SIG-M5 (cell line): ENCODE data around the gene MBNL1.
"Not testable (repeated sequence)": the region's sequence is repeated elsewhere in the genome, so short reads cannot be mapped to it uniquely, and the experiment has no call there.

Experiments
- DNase-seq: peaks from one replicate; lab custom pipeline; 2025; lab: John Stamatoyannopoulos, UW

MBNL1 gene

DNA sequence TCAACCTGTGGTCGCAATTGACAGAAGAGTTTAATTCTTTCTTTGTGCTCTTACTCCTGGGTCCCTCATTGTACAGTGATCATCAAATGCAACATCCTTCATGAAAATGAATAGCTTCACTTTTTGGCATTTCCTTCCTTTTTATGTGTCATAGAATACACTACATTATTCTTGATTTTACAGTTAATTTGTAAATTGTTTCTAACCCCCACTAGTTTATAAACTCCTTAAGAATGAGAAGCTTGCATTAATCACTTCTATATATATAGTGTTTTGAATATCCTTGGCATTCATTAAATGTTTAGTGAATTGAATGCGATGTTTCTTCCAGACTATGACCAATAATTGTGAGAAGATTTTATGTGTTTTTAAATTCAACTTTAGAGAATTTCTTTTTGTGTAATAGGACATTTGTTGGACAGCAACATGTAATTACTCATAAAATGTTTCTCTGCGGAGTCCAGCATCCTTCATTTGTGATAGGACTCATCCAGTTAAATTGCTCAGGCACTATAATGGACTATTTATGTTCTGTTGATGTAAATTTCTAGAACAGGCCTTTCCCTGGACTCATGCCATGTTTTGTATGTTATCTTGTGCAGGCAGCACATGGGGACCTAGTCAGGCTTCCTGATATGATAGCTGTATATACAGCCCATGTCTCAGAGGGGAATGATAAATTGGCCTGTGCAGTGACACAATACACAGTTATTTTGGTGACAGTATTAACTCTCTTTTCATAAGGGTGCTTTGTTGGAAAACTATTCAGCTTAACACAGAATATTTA lies 51.3 kb downstream of the MBNL1 start:
- DNase-seq: no peak

DNA sequence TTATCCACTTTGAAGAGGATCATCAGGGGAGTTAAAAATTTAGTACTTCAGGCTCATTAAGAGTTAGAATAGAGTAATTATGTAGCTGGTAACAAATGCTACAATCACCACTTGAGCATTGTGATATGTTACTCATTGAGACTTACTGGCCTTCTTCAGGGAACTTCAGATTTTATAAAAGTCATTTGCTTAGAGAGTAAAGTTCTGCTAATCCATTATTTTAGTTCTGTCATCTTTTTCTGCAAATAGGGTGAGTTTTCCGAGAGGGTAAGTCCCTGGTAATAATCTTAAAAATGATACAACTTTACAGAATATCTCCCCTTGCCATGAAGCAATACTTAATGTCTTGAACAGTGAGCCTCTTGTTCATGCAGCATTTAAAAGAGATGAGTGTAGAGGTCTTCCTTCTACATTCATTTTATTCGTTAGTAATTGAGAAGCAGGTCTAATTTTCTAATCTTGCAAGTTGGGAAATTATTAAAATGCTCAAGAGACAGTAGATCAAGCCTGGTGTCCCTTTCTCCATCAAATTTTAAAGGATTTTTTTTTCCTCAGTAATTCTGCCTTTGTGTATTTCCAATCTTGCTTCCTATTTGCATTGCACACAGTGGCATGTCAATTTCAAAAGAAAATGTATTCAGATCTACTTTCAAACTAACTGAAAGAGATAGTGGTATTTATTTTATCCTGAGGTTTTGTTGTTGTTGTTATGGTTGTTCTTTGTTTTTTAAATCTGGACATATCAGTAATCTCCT lies 52.6 kb downstream of the MBNL1 start:
- DNase-seq: no peak

DNA sequence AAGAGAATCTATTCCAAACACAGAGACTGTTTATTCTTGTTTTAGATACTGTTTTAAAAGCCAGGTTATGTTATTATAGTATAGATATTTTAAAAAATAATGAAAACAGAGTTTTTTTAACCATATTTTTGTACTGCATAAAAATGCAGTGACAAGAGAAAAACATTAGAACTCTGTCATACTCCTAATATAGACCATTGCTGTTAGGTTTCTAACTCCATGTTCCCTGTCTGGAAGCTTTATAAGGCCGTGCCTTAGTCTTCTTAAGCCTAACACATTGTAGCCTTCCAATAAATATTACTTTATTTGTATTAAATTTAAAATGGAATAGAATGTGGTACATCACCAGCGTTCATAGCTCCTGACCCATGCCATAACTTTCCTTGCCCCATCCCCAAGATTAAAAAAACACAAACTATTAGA lies 53.2 kb downstream of the MBNL1 start:
- DNase-seq: no peak

DNA sequence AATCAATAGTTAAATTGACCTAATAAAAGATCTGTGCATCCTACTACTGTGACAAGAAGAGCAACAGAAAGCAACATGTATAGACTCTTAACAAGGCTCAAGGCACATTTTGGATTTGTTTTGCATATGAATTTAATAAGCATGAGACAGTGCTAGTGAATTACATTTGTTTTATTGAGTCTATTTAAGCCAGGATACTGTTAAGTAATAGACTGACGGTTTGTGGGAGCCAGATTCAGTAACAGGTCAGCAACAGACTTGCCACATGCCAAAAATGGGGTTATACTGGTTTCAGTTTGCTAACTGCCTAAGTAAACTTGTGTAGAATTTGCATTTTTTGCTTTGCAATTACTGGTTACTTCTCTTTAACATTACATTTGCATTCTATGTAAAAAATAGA lies 54.0 kb downstream of the MBNL1 start:
- DNase-seq: no peak

DNA sequence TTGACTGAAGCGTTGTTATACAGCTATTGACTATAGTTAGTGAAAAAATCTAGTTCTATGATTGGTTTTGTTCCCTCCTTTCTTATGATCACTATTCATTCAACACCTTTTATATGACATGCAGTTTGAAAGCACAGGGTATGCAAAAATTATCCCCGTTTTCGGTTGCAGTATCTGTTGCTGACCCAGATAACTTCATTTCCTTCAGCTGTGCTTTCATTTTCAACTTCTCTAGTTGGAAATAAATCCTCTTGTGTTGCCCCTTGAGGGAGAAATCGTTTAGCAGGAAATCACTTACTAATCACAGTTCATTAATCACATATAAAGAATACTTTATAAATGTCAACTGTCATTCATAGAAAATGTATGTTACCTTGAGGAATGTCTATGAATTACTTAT lies 55.1 kb downstream of the MBNL1 start:
- DNase-seq: no peak

DNA sequence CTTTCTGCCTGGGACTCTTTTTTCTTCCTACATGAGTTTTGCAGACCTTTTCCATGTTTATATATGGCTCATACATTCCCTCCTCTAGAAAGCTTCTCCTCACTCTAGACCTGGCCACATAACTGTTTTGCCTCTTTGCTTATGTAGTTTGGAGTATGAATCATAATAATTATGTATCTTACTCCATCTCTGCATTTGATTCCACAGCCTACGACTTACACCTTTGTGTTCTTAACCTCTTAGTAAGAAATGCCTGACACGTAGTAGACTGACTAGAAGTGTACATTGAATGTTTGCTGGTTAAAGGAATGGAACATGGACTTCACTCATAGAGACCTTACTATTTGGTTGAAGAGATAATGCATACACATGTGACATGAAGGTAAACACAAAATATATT lies 56.4 kb downstream of the MBNL1 start:
- no peak for DNase-seq

DNA sequence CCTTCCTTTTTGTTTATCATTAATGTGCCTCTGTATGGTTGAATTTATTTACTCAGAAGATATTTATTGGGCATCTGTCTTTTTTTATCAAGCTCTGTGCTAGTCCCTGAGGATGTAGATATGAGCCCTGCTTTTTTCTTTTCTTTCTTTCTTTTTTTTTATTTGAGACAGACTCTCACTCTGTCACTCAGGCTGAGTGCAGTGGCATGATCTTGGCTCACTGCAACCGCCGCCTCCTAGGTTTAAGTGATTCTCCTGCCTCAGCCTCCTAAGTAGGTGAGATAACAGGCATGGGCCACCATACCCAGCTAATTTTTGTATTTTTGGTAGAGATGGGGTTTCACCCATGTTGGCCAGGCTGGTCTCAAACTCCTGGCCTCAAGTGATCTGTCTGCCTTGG lies 58.5 kb downstream of the MBNL1 start:
- no peak for DNase-seq

DNA sequence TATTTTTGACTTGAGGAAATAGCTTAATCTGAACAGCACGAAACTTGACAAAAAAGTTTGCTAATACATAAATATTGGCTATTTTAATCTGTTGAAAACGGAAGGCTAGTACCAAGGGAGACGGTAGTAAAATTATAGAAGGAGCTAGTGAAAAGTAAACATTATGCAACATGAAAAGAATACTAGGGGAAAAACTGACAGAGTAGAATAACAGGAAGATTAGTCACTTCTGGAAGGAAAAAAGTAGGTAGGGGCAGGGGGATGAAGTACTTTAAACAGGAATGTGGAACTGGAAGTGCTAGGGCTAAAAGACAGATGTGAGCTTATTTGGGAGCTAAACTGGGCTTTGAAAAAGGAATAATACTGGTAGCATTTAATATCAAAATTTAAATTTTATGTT lies 60.1 kb downstream of the MBNL1 start:
- peak; percentile 54 for DNase-seq

DNA sequence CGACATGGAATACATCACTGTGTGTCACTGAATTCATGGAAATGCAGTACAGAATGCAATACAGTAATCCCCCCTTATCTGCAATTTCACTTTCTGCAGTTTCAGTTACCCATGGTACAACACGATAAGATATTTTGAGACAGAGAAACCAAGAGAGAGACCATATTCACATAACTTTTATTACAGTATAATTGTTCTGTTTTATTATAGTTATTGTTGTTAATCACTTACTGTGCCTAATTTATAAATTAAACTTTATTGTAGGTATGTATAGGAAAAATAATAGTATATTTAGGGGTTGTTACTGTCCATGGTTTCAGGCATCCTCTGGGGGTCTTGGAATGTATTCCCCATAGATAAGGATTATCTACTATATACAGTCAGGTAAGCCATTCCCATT lies 61.8 kb downstream of the MBNL1 start:
- no peak for DNase-seq

DNA sequence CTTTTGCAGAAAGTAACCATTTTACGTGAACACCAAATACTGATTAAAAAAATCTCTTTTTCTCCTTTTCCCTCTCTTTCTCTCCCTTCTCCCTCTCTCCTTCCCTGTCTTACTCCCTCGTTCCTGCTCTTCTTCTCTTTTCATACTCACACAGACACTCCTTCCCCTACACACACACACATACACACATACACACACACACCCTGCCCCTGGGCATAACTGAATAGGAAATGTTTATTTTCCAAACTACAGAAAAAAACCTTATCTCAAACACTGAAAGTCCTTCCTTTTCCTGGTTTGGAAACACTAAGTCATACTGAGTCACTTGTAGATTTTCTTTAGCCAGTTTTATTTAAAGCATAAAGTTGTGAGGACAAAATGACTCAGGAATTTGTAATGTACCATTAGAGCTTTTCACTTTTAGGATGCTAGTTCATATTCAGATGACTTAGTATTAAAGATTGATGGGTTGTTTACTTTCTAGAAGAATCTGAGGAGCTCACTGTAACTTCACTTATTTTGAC lies 62.4 kb downstream of the MBNL1 start:
- no peak for DNase-seq

DNA sequence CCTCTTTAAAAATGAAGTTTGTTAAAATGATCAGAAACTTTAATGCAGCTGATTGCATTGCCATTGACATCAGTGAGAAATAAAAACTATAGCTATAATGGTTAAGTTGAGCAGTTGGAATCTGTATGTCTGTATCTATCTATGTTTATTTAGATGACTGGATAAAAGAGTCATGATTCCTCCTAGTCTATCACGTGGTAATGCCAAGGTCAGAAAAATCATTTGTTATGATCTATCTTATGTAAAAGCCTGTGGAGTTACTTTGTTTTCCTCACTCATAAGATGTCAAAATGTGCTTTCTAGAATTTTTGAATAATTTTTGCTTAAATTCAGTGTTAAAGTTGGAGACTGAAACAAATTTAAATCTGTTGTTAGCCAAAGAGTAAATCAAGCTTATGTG lies 63.3 kb downstream of the MBNL1 start:
- DNase-seq: no peak

DNA sequence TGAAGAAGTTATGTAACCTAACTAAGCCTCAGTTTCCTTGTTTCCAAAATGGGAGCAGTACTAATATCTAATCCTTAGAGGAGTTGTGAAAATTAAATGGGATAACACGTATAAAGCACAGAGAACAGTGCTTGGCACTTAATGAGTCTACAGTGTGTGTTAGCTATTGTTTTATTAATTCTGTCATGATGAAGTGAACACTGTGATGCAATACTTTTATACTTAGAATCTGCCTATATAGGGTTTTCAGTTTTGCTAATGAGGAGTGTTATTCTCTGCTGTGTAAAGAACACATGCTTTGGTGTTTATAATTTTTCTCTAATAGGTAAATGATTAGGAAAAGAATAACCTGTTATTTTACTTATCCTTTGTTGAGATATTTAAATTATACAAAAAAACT lies 65.2 kb downstream of the MBNL1 start:
- DNase-seq: no peak

DNA sequence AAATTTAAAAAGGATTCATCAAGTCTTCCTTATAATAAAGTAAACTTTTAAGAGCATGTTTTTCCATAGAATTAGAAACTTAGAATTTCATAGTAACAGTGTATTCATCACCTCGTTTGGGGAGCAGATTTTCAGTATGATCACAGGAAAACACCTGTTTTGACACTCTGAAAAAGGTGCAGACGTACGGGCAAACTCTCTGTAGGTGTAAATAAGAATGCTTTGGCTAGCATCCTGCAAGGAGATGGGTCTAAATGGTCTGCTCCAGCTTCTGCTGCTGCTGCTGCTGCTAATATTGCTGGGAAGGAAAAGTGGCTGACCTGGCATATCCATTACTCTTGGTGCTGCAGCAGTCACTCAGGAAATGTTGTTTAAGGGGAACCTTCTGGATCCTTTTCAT lies 66.0 kb downstream of the MBNL1 start:
- DNase-seq: no peak

DNA sequence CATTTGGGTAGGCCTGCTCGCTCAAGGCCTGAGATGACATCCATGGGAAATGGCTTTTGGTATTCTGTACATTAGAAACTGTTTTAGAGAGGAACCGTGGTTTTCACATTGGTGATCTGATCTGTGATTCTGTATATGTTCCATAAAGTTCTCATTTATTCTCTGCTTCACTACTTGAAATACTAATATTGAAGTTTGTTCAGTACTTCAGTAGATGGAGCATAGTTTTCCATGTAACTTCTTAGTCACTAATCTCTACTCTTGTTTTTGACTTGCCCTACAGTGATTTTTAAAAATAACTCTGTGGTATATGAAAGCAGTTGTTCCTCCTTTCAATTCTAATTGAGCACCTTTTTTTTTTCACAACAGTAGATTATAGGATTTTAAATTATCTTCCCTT lies 66.5 kb downstream of the MBNL1 start:
- DNase-seq: no peak

DNA sequence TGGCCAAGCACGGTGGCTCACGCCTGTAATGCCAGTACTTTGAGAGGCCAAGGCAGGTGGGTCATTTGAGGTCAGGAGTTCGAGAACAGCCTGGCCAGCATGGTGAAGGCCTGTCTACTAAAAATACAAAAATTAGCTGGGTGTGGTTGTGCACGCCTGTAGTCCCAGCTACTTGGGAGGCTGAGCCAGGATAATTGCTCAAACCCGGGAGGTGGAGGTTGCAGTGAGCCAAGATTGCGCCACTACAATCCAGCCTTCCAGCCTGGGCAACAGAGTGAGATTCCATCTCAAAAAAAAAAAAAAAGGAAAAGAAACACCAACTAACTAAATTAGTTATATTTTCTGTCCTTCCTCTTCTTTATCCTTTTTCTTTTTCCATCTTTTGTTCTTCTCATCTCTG lies 68.6 kb downstream of the MBNL1 start:
- DNase-seq: not testable (repeated sequence)

DNA sequence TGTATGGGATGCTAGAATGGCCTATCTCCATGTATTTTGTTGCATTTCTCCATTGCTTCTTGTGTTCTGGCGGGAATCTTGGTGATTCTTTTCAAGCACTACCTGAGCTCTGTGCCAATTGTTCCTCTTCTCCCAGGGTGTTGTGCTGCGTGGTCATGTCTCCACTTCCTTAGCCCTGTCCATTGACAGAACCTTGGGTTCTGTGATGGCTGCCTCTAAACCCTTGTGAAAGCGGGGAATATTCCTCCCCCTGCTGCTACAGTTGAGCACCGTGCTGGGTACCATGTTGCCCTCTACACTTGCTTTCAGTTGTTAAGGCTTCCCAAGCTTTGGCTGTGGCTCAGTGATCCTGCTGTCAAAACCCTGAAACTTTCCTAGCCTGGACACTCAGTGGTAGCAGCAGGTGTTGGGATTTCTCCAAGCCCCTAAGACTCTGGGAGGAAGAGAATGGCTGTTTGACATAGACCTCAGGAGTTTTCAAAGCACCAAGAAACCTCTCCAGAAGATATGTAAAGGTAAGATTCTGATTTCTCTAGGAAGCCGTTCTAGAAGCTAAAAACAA lies 69.5 kb downstream of the MBNL1 start:
- DNase-seq: no peak

DNA sequence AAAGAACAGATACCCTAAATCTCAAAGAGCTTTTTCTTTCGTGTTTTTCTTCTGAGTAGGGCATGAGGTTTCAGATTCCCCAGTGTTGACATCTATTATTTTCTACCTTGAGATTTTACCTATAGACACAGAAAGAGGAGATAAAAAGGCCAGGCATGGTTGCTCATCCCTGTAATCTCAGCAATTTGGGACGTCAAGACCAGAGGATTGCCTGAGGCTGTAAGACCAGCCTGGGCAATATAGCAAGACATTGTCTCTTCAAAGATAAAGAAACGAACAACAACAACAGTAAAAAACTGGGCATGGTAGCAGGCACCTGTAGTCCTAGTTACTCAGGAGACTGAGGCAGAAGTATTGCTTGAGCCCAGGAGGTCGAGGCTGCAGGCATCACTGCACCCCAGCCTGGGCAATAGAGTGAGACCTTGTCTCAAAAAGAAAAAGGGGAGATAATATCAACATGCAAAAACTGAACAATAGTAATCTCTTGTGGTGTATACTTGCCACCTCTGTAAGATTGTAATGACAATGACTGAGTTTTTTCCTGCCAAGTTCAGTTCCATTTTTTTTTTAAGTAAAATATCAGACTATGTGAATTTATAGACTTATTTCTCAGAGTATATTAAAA lies 71.3 kb downstream of the MBNL1 start:
- no peak for DNase-seq

DNA sequence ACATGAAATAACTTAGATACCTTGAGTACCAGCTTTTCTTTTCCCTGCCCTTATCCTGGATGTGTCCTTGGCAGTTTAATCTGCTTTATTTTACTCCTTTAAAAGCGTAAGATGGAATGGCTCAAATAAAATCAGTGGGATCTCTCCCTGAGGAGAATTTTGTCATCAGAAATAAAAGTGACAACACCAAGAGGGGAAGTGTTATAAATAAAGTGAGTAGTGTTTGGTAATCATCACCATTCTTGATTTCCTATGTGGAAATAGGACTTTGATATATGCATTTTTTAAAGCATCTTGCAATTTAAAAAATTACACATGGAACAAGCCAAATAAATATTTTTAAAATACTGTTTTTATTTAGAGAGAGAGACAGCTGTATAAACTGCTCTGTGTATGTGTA lies 76.5 kb downstream of the MBNL1 start:
- no peak for DNase-seq

DNA sequence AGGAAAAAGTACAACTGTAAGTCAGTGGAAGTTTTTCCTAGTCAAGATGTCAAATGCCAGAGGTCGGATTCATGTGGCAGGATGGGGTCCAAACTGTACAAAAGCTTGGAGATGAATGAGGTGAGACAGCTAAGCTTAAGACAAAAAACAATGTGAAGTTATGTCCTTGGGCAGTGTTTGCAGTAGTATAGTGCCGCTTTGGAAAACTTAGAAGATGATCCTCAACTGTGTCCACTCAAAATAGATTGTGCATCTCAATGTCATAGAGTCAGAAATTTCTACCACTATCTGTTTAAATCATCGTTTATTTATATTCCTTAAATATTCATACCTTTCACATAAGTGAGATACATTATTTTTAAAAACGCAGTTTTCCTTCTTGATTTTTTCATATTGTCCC lies 77.3 kb downstream of the MBNL1 start:
- no peak for DNase-seq

DNA sequence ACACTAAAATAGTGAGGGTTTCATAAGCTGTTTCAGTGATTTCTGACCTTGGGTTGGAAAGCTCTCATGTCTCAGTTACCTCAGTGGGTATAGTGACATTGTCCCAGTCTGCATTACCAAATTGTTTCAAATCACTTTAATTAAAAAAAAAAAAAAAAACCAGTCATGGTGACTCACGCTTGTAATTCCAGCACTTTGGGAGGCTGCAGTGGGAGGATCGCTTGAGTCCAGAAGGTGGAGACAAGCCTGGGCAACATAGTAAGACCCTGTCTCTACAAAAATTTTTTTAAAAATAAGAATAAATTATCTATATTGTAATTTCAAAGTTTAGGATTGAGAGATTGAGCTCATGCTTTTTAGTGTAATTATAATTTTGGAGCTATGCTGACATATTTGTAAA lies 78.0 kb downstream of the MBNL1 start:
- DNase-seq: no peak

DNA sequence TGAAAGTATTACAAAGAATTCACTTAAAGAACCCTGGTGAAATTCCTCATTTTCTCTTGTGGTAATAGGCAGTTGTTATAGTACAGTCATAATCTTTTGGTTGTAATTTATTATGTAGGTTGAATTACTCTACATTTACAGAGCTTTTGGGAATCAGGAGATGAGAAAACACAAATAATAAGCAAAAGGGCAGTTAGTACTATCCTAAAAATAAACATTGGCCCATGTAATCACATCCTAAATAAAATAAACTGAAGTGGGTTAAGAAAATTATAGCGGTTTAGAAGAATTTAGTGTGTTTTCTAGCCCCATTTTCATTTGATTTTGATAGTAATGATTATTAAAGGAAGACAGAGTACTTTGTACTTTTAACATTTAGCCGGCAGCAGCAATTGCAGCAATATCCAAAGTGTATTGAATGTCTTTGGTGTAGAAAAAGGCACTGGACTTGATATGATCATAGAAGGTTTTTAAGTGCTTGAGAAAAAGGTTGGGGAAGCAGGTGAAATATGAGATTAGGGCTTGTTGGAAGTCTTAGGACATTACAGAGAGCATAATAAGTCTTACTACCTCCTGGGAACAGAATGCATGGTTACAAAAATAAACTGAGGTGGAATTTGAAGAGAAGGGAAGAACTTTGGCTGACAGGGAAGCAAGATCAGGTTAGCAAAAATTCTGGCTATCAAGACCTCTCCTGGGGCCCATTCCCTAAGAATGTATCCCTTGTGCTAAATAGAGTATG lies 79.9 kb downstream of the MBNL1 start:
- no peak for DNase-seq

DNA sequence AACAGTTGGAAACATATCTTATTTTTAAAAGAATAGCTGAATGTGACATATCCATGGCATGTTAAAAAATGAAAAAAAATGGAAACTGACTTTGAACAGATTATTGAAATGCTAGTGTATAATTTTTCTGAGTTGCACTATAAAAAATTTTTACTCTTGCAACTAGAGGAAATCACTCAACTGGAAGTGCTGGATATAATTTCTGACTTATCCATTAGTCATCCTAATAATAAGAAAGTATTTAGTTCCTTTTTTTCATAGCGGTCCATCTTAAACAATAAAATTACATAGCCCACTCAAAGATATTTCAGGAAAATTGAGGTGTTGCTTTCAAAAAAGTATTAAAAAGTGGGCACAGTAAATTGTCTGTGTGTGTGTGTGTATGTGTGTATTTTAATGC lies 80.7 kb downstream of the MBNL1 start:
- no peak for DNase-seq
